Measurements from ENCODE around the gene CYTH4.
"Not testable (repeated sequence)": the region's sequence is repeated elsewhere in the genome, so short reads cannot be mapped to it uniquely, and the experiment has no call there.

Gene CYTH4

GRCh38 chr22:37248251-37248650 lies 34.1 kb upstream of the CYTH4 start:
- DNase-seq (ENCODE audit: low read depth), result no peak

- DNase-seq (ENCODE audit: low read depth), result no peak
Observed at GRCh38 chr22:37249986-37250385, 32.3 kb upstream of the CYTH4 start.

- DNase-seq (ENCODE audit: low read depth), result not testable (repeated sequence)
Observed at GRCh38 chr22:37251836-37252235, 30.5 kb upstream of the CYTH4 start.

- DNase-seq (ENCODE audit: low read depth), result no peak
Observed at GRCh38 chr22:37253126-37253660, 29.1 kb upstream of the CYTH4 start.

- no peak for DNase-seq (ENCODE audit: low read depth)
Observed at GRCh38 chr22:37254209-37254866, 28.0 kb upstream of the CYTH4 start.

GRCh38 chr22:37254867-37255233 lies 27.5 kb upstream of the CYTH4 start:
- DNase-seq (ENCODE audit: low read depth), result no peak

GRCh38 chr22:37255558-37256006 lies 26.7 kb upstream of the CYTH4 start:
- DNase-seq (ENCODE audit: low read depth), result no peak

- no peak for DNase-seq (ENCODE audit: low read depth)
Observed at GRCh38 chr22:37256075-37256726, 26.1 kb upstream of the CYTH4 start.

GRCh38 chr22:37258005-37258752 lies 24.1 kb upstream of the CYTH4 start:
- DNase-seq (ENCODE audit: low read depth), result no peak

GRCh38 chr22:37258753-37259401 lies 23.4 kb upstream of the CYTH4 start:
- DNase-seq (ENCODE audit: low read depth), result no peak

GRCh38 chr22:37259540-37260029 lies 22.7 kb upstream of the CYTH4 start:
- DNase-seq (ENCODE audit: low read depth), result no peak

GRCh38 chr22:37260155-37260795 lies 22.0 kb upstream of the CYTH4 start:
- DNase-seq (ENCODE audit: low read depth), result no peak

- peak; percentile 49 for DNase-seq (ENCODE audit: low read depth)
Observed at GRCh38 chr22:37260901-37261336, 21.4 kb upstream of the CYTH4 start.

GRCh38 chr22:37262346-37262745 lies 20.0 kb upstream of the CYTH4 start:
- no peak for DNase-seq (ENCODE audit: low read depth)

- no peak for DNase-seq (ENCODE audit: low read depth)
Observed at GRCh38 chr22:37263966-37264887, 18.1 kb upstream of the CYTH4 start.

GRCh38 chr22:37266581-37267134 lies 15.7 kb upstream of the CYTH4 start:
- DNase-seq (ENCODE audit: low read depth), result no peak

- peak; percentile 60 for DNase-seq (ENCODE audit: low read depth)
Observed at GRCh38 chr22:37267135-37267587, 15.1 kb upstream of the CYTH4 start.

- DNase-seq (ENCODE audit: low read depth), result no peak
Observed at GRCh38 chr22:37267661-37268413, 14.5 kb upstream of the CYTH4 start.

GRCh38 chr22:37269936-37270678 lies 12.2 kb upstream of the CYTH4 start:
- DNase-seq (ENCODE audit: low read depth), result no peak
